Esophagus squamous epithelium (tissue), 5 donors: ENCODE results near the gene NRDE2. TPM values are rescaled to one million over a fixed set of nuclear protein-coding genes. Genes with fewer than 3 reads are reported as not detected.

Experiments
- DNase-seq: peaks from one replicate; lab custom pipeline; 2025; lab: John Stamatoyannopoulos, UW
- H3K27ac ChIP-seq, 4 donors: fragments of 200-600 bp; sonication (generic); one replicate each; pipeline ENCODE4 v1.5.1; 2016 to 2019; ENCODE audit warnings: mild to moderate bottlenecking in 1 of 4
- H3K27me3 ChIP-seq, 4 donors: fragments of 200-600 bp; sonication (generic); 1 replicate in 3 of 4; 2 replicates in 1 of 4; pipeline versions ENCODE4 v1.5.1 to v1.6.0; 2017 to 2021; ENCODE audit warnings: antibody characterized with exemption in 1 of 4
- H3K36me3 ChIP-seq, 3 donors: fragments of 200-600 bp; sonication (generic); one replicate each; pipeline ENCODE4 v1.5.1; 2016 to 2019
- H3K4me1 ChIP-seq, 3 donors: fragments of 200-600 bp; sonication (generic); one replicate each; pipeline ENCODE4 v1.5.1; 2017 to 2019
- H3K4me3 ChIP-seq, 4 donors: fragments of 200-600 bp; sonication (generic); 1 replicate in 3 of 4; 2 replicates in 1 of 4; pipeline ENCODE4 v1.5.1; 2016 to 2019; ENCODE audit warnings: mild to moderate bottlenecking in 2 of 4, moderate library complexity in 1 of 4
- H3K9me3 ChIP-seq, 3 donors: fragments of 200-600 bp; sonication (generic); one replicate each; pipeline ENCODE4 v1.5.1; 2016 to 2019
- CTCF ChIP-seq, 6 experiments: fragments of 450-650 bp in 4 of 6; fragments of 200-600 bp in 2 of 6; sonication (generic) in 2 of 6; IDR thresholded peaks; one replicate each; pipeline ENCODE4 v1.5.1; 2016 to 2019; ENCODE audit warnings: antibody characterized with exemption in 6 of 6, mild to moderate bottlenecking in 4 of 6, moderate library complexity in 4 of 6
- POLR2A ChIP-seq, 4 donors: fragments of 450-650 bp; IDR thresholded peaks; one replicate each; pipeline ENCODE4 v1.6.1; 2017; ENCODE audit warnings: antibody characterized with exemption in 4 of 4, mild to moderate bottlenecking in 4 of 4, moderate library complexity in 3 of 4
- WGBS, 2 donors: methylation state at CpG; one replicate each; pipeline ENCODE4 v1.1.5; 2018; 5-methylcytosine and 5-hydroxymethylcytosine counted together
- intact Hi-C: fragments of 100-400 bp; cut with DNase I; formaldehyde crosslinking; loops from one replicate; pipeline ENCODE4 v1.15.0; 2022
- total RNA-seq, 4 donors: library from RNA; depleted of rRNA; stranded (reverse); fragments of >200 nt; gene quantifications; one replicate each; pipeline ENCODE4 v1.1.0, GENCODE V29; 2016
- donor health status: DM: yes; HTN: yes; CAD: no.

The NRDE2 gene
- total RNA-seq, 4 donors from 2014 or later: 9.6 to 13.4 (median 10.3) TPM

- WGBS, 2 donors: 51 to 61% methylated on average over 4 of the region's 4 CpGs
These were observed 44.2 kb upstream of the NRDE2 start for GRCh38 chr14:90375934-90376333.

GRCh38 chr14:90374813-90375212, 43.1 kb upstream of the NRDE2 start:
- Histone ChIP-seq H3K4me3 (no peak overlapping the region), H3K9me3 (no peaks in the 10 kb centered on the region), H3K27ac (no peak overlapping the region), H3K4me1 (no peaks in the 10 kb centered on the region), H3K36me3 (no peaks in the 10 kb centered on the region), H3K27me3 (no peaks in the 10 kb centered on the region)
- 84 to 86% methylated on average over 4 of the region's 4 CpGs for WGBS, 2 donors
- TF ChIP-seq CTCF (IDR thresholded peaks at IDR 0.05) (no peak), POLR2A (IDR thresholded peaks at IDR 0.05) (no peak)
- intact Hi-C loops: no loop called here
- no peak for DNase-seq

More at GRCh38 chr14:90375934-90376333, 44.2 kb upstream of the NRDE2 start:
- H3K4me1 ChIP-seq: no peaks in the 10 kb centered on the region
- H3K9me3 ChIP-seq: no peaks in the 10 kb centered on the region
- no peaks in the 10 kb centered on the region for H3K27me3 ChIP-seq
- H3K36me3 ChIP-seq: no peaks in the 10 kb centered on the region
- H3K4me3 ChIP-seq: no peak overlapping the region
- H3K27ac ChIP-seq: no peak overlapping the region
- intact Hi-C loops: no loop called here
- no peak for DNase-seq
- TF ChIP-seq POLR2A (IDR thresholded peaks at IDR 0.05) (no peak), CTCF (IDR thresholded peaks at IDR 0.05) (no peak)

- 92 to 95% methylated on average over 4 to 6 of the region's 6 CpGs for WGBS, 2 donors
- TF ChIP-seq CTCF (IDR thresholded peaks at IDR 0.05) (no peak), POLR2A (IDR thresholded peaks at IDR 0.05) (no peak)
- no peak for DNase-seq
- H3K9me3 ChIP-seq: no peaks in the 10 kb centered on the region
- no peaks in the 10 kb centered on the region for H3K4me1 ChIP-seq
- no peak overlapping the region for H3K4me3 ChIP-seq
- no peak overlapping the region for H3K27ac ChIP-seq
- H3K36me3 ChIP-seq: no peaks in the 10 kb centered on the region
- intact Hi-C loops: no loop called here
- no peaks in the 10 kb centered on the region for H3K27me3 ChIP-seq
These were observed 42.1 kb upstream of the NRDE2 start for GRCh38 chr14:90373887-90374286.

- H3K27me3 ChIP-seq: no peaks in the 10 kb centered on the region
- no peak overlapping the region for H3K4me3 ChIP-seq
- intact Hi-C loops: no loop called here
- no peaks in the 10 kb centered on the region for H3K9me3 ChIP-seq
- 50 to 70% methylated on average over 1 of the region's 1 CpG for WGBS, 2 donors
- TF ChIP-seq POLR2A (IDR thresholded peaks at IDR 0.05) (no peak), CTCF (IDR thresholded peaks at IDR 0.05) (peak in 2 of 6 experiments; percentile 3 to 13)
- H3K36me3 ChIP-seq: no peaks in the 10 kb centered on the region
- H3K27ac ChIP-seq: no peak overlapping the region
- no peaks in the 10 kb centered on the region for H3K4me1 ChIP-seq
- DNase-seq: no peak
These were observed 37.4 kb upstream of the NRDE2 start for GRCh38 chr14:90368946-90369721.

- no peaks in the 10 kb centered on the region for H3K27me3 ChIP-seq
- no peaks in the 10 kb centered on the region for H3K36me3 ChIP-seq
- TF ChIP-seq POLR2A (IDR thresholded peaks at IDR 0.05): no peak
- no peak for TF ChIP-seq CTCF (IDR thresholded peaks at IDR 0.05)
- 74 to 100% methylated on average over 1 to 3 of the region's 4 CpGs for WGBS, 2 donors
- H3K4me1 ChIP-seq: no peaks in the 10 kb centered on the region
- no peak overlapping the region for H3K27ac ChIP-seq
- no peak overlapping the region for H3K4me3 ChIP-seq
- intact Hi-C loops: no loop called here
- no peak for DNase-seq
- H3K9me3 ChIP-seq: no peaks in the 10 kb centered on the region
These were observed 30.8 kb upstream of the NRDE2 start for GRCh38 chr14:90362558-90362896.
